Measurements from ENCODE around the gene EPS8.
"Not testable (repeated sequence)": the region's sequence is repeated elsewhere in the genome, so short reads cannot be mapped to it uniquely, and the experiment has no call there.

EPS8 gene

DNA sequence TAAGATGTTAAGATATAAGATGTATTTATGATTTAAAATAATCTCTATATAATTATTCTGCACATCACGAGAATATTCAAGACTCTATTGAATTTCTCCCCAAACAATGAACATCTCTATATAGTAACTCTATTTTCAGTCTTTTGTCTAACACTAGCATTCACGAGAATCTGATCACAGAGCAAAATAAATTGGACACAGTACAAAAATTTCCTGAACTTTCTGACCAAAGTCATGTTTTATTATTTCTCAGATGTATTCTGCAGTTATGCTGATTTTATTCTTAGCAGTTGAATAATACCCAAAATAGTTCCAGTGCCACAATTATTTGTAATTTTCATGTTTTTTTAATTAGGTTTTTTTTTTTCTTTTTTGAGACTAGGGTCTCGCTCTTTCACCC, 19.6 kb downstream of the EPS8 start:
- POLR2A ChIA-PET, result no interaction called here
- TF ChIP-seq, protein P1, sequence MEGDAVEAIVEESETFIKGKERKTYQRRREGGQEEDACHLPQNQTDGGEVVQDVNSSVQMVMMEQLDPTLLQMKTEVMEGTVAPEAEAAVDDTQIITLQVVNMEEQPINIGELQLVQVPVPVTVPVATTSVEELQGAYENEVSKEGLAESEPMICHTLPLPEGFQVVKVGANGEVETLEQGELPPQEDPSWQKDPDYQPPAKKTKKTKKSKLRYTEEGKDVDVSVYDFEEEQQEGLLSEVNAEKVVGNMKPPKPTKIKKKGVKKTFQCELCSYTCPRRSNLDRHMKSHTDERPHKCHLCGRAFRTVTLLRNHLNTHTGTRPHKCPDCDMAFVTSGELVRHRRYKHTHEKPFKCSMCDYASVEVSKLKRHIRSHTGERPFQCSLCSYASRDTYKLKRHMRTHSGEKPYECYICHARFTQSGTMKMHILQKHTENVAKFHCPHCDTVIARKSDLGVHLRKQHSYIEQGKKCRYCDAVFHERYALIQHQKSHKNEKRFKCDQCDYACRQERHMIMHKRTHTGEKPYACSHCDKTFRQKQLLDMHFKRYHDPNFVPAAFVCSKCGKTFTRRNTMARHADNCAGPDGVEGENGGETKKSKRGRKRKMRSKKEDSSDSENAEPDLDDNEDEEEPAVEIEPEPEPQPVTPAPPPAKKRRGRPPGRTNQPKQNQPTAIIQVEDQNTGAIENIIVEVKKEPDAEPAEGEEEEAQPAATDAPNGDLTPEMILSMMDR (IDR thresholded peaks at IDR 0.05; ENCODE audit: control extremely low read depth, extremely low read depth, low read depth, missing control alignments), result no peak
- DNase-seq (ENCODE audit: extremely low spot score), result no peak
- CTCF ChIA-PET, result no interaction called here

DNA sequence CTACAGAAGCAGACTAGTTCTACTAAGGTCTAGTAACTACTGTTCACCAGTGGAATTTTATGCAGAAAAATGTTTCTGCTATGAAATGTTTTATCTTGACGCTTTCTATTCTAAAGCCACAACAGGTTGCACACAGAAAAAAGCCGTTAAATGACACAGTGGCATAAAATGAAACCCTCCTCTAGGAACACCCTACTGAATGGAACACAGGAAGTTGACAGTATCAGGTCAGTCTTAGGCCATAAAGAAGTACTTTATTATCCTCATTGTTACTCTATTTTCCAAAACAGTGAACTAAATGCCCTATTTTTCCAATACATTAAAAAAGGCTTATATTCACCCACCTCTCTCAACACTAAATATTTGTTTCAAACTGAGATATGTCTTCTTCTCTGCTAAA, 21.9 kb downstream of the EPS8 start:
- POLR2A ChIA-PET, result no interaction called here
- TF ChIP-seq, protein P1 (IDR thresholded peaks at IDR 0.05; ENCODE audit: control extremely low read depth, extremely low read depth, low read depth, missing control alignments), result no peak
- CTCF ChIA-PET, result interaction anchor here (1.0 kb wide), 1 partner anchor 14 kb away, joined by 3 read pairs; no protein-coding TSS in a partner anchor

DNA sequence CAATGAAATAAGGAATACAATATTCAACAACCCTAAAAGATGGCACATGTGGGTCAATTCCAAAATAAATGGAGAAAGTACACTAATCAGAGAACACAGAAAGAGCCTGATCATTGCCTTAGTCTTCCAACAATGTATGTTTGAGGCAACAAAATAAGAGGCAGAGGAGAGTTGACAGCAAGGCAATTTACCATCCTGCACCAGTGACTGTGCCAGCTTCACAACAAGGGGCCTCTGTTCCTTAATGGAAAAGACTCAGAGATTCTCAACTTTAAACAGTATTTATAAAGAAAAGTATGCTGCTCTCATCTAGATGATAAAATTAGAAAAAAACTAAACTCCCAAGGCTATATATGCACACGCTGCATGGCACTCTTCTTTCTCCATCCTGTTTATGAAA, 25.9 kb downstream of the EPS8 start:
- ChIA-PET CTCF (no interaction called here), POLR2A (no interaction called here)
- TF ChIP-seq, protein P1 (IDR thresholded peaks at IDR 0.05; ENCODE audit: control extremely low read depth, extremely low read depth, low read depth, missing control alignments), result no peak
- DNase-seq (ENCODE audit: extremely low spot score), result no peak

More for the DNA sequence above, 21.9 kb downstream of the EPS8 start:
- DNase-seq (ENCODE audit: extremely low spot score), result no peak

DNA sequence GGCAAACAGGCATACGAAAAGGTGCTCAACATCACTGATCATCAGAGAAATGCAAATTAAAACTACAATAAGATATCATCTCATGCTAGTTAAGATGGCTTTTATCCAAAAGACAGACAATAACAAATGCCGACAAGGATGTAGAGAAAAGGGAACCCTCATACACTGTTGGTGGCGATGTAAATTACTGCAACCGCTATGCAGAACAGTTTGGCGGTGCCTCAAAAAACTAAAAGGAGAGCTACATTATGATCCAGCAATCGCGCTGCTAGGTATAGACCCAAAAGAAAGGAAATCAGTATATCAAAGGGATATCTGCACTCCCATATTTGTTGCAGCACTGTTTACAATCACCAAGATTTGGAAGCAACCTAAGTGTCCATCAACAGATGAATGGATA, 27.0 kb downstream of the EPS8 start:
- POLR2A ChIA-PET; DNase-seq (ENCODE audit: extremely low spot score): not testable (repeated sequence)
- CTCF ChIA-PET, result interaction anchor here (1.2 kb wide), 1 partner anchor 14 kb away, joined by 3 read pairs; no protein-coding TSS in a partner anchor

DNA sequence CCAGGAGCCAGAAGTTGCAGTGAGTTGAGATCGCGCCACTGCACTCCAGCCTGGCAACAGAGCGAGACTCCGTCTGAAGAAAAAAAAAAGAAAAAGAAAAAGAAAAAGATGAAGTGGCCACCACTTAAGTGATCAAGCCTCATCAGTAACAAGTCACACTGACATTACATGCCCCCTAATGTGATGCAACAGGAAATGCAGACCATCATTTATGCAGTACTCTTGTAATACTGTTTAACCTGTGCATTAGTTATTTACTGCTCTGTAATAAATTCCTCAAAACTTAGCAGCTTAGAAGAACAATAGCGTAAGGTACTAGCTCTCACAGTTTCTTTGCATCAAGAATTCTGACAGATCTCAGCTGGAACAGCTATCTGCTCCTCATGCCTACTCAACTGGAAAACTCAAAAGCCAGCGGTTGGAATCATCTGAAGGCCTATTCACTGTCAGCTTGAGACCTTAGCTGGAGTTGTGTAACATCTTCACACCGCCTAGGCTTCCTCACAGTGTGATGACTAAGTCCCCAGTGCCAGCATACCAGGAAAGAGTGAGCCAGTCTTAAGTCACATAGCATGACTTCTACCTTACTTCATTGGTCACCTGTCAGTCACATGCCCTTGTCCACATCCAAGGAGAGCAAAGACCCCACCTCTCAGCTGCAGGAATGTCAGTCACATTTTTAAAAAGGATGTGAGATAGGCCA, 31.5 kb downstream of the EPS8 start:
- ChIA-PET CTCF (interaction anchor here (1.1 to 1.9 kb wide), 3 partner anchors 12 to 20 kb away, joined by 3 to 5 read pairs (median 4); no protein-coding TSS in a partner anchor), POLR2A (no interaction called here)
- TF ChIP-seq, protein P1 (IDR thresholded peaks at IDR 0.05; ENCODE audit: control extremely low read depth, extremely low read depth, low read depth, missing control alignments), result no peak
- no peak for DNase-seq (ENCODE audit: extremely low spot score)

DNA sequence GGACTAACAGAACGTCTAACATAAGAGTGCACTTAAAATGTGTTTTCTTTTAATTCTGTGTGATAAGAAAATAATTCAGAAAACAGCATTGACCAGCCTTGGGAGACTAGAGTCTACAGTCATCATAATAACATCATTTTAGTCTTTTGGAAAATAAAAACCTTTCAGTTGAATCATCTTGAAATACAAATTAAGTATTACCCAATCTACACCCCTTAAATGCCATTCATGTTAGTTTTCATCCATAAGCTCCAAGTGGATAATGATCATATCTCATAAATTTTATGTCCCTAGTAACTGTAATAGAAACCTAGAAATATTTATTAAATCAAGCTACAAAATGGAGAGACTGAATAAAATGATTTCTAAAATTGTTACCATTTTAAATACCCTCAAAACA, 32.4 kb downstream of the EPS8 start:
- POLR2A ChIA-PET, result no interaction called here
- TF ChIP-seq, protein P1 (IDR thresholded peaks at IDR 0.05; ENCODE audit: control extremely low read depth, extremely low read depth, low read depth, missing control alignments), result no peak
- CTCF ChIA-PET, result interaction anchor here (1.0 to 1.1 kb wide), 2 partner anchors 20 to 39 kb away, joined by 3 read pairs; no protein-coding TSS in a partner anchor
- DNase-seq (ENCODE audit: extremely low spot score), result no peak

DNA sequence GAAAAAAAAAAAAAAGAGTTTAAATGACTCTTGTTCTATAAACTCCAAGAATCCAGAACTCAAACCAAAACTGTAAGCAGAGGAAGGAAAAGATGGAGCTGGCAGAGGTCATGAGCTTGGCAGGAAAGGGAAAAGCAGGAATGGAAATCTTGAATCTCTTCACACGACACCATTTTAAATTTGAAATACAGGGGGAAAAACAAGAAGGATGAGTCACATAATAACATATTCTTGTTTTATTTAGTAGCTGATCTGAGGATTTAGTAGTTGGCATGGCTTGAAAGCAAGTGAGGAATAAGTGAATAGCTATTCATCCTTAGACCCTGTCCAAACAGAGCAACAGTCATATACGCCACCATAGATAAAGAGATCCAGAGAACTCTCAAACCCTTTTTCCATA, 35.0 kb downstream of the EPS8 start:
- DNase-seq (ENCODE audit: extremely low spot score), result no peak
- ChIA-PET POLR2A (interaction anchor here (0.7 kb wide), 1 partner anchor 1719 kb away, joined by 3 read pairs; no protein-coding TSS in a partner anchor), CTCF (interaction anchor here (0.8 to 1.2 kb wide), 3 partner anchors 15 to 48 kb away, joined by 3 read pairs; no protein-coding TSS in a partner anchor)
- TF ChIP-seq, protein P1 (IDR thresholded peaks at IDR 0.05; ENCODE audit: control extremely low read depth, extremely low read depth, low read depth, missing control alignments), result no peak
